Measurements from ENCODE around the gene CCDC127.

CCDC127 gene

GRCh38 chr5:188488-189481 lies 29.2 kb downstream of the CCDC127 start:
- peak; percentile 71 for DNase-seq

DNA sequence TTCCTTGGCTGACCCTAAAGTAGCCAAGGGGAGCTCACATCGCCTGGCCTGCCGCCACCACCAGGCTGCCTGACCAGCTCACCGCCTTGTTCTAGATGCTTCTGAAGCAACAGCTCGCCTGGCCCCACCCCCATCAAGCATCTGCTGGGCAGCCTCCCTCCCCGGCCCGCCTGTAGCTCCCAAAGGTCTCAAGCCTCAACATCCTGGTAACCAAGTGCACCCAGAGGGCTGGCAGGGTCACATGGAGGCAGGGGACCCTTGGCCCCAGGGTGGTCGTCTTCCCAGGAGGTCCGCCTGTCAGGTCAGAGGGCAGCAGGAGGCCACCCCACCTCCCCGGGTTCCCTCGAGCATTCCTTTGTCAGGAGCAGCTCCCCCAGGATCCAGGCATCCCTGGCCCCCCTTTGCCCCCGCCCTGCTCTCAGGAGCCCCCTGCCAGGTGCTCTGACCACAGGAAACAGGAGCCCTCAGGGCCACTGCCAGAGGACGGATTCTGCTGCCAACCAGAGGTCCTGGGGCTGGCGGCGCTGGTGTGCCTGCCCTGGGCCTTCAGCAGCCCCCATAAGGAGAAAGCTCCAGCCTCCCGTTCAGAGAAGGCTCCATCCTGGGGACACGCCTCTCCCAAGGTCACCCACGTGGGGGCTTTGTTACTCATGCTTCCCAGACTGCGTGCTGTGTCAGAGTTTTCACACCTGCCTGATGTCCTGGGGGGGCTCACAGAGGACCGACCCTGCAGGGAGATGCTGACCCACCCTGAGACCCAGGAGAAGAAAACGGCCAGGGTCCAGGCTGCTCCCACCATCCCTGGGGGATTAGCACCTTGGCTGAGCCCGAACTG lies 30.1 kb downstream of the CCDC127 start:
- no peak for DNase-seq

DNA sequence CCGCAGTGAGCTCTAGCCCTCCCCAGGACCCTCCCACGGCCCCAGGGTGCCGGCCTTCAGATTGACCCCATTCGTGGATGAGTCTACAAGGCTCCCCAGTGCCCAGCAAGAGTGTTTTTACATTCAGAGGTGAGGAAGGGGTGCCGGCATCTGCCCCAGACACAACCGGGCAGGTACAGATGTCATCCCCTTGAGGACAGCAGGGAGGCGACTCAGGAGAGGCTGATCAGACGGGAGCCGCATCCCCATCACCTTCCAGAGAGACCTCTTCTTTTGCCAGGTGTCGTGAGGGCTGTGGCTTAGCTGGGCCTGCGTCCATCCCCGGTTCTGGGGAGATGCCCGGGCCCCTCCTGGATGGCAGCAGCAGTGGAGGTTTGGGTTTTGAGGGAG lies 30.9 kb downstream of the CCDC127 start:
- no peak for DNase-seq

DNA sequence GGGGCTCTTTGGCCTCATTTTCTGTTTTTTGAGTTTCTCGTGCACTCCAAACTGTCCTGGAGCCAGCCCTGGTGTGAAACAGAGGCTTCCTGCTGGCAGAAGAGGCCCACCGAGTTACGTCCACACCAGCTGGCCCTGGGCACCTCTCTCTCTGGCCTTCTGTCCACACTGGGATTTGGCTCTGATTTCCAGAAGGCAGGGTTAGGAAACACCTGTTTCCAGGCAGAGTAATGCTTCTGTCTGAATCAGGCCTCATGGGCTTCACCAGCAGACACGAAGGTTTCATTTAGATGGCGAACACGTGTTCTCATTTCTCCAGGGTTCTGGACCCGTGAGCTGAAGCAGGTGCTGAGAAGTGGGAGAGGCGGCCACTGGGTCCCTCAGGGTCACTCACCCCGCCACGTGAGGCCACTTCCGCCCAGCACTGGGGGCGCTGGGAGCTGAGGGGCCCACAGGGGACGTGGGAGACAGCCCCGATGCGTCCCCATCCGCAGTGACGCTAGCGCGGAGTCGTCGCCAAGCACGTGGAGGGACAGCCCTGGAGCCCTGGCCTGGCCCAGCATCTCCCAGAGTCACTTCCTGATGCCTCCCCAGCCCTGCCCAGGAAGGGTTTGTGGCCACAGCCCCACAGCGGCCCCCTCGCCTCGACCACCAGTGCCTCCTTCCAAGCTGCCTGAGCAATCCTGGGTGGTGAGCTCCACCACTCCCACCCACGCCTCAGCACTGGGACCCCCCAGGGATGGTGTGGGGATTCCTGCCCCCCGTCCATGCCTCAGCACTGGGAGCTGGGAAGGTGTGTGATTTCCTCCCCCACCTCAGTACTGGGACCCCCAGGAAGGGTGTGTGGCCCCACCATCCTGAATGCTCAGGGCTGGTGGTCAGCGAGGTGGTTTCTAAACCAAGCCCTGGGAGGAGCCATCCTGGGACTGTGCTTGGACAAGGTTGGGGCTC lies 31.6 kb downstream of the CCDC127 start:
- DNase-seq: no peak

DNA sequence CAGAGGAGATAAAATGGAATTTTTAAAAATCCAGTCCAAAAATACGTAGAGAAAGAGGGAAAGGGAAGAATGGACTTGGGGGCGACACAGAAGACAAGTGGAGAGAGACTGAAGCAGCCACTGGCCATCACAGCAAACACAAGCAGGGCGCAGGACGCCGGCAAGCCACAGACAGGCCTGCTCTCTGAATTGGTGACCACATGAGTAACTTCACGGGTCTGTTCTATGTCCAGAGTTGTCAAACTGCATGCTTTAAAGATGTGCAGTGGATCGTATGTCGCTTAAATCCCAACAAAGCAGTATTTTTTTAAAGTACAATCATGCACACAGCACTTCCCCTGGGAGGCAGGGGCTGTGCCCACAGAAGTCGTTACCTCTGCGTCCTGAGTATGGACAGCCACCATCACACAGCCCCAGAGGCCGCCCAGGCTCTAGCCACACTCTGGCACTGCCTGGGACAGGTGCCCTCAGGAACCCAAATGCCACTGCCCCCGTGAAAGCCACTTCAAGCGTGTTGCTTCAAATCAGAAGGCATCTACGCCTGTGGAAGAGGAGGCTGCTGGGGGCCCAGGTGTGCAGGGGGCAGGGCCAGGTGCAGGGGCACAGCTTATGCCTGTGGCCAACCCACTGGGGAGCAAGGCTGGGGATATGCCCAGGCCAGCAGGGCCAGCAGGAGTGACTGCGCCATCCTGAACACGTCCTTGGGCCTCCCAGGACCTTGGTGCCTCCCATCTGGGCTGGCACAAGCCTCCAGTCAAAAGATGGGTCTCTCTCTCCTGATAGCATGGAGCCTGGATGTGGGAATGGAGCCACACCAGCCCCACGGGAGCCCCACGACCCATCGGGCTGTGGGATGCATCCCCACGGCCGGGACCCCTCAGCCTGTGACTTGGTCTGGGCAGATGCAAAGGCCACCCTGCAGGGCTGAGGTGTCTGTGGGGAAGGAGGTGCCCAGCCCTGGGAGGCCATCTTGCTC lies 32.6 kb downstream of the CCDC127 start:
- DNase-seq: no peak

- DNase-seq: no peak
Observed at GRCh38 chr5:184471-184870, 33.5 kb downstream of the CCDC127 start.

DNA sequence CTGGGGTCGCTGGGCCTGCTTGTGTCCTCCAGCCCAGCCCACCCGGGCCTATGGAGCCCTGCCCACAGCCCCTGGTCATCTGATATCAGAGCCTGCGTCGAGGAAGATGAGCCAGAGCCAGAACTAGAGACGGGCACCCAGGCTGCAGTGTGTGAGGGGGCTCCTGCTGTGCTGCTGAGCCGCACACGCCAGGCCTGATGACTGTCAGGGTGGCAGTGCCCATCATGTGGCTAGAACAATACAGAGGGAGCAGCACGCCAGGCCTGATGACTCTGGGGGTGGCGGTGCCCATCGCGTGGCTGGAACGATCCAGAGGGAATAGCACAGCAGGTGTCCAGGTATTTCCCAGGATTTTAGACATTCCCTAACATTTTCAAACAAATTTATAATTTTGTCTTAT lies 35.8 kb downstream of the CCDC127 start:
- no peak for DNase-seq

DNA sequence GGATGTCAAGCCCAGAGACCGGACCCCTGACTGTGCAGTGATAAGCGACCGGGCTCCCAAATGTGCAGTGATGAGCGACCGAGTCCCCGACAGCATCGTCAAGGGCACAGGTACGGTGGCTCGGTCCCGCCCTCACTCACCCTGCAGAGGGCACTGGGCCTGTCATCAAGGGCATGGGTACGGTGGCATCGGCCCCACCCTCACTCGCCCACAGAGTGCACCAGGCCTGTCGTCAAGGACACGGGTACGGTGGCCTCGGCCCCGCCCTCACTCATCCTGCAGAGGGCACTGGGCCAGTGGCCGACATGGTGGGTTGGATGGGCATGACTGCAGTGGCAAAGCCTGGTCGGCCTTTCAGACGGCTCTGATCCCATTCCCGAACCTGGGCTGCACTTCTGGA lies 36.4 kb downstream of the CCDC127 start:
- no peak for DNase-seq

- no peak for DNase-seq
Observed at GRCh38 chr5:181160-181559, 36.8 kb downstream of the CCDC127 start.

DNA sequence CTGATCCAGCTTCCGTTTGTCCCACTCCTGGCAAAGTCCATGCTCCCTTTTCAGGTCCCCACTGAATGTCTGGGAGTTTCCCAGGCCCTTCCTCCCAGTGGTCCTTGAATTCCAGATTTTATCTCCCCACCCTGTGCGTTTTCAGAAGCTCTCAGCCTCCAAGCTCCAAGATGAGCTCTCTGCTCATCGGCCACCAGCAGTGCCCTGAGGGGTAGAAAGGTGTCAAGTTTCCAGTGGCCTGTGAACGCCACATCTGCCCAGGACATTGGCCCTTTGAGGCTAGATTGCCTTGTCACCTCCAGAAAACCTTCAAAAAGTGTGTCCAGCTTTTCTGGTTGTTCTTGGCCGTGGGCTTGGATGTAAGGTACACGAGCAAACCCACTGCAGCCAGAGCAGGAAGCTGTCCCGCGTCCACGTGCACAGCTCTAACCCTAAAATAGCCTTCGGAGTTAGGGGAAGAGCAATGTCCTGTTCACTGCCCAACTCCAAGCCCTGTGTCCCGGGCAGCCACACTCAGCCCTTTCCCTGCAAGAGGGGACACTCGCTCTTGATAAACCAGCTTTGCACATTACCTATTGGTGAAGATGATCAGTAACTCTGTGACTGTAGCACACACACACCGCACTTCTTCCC lies 37.6 kb downstream of the CCDC127 start:
- no peak for DNase-seq

DNA sequence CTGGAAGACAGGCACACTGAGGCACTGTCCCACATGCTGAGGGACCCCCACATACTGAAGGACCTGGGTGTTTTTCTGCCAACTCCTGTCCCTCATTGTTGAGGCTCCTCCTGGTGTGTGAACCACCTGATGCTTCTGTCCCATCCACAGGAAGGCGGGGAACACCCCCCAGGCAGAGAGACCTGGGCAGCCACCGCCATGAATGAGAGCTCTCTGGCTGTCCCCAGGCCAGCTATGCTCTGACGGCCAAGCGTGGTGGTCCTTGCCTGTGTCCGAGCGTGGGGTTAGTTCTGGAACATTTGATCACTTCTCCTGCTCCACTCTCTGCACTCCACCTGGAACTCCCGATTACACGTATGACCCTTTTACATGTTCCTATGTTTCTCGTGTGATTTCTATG lies 38.6 kb downstream of the CCDC127 start:
- no peak for DNase-seq

- no peak for DNase-seq
Observed at GRCh38 chr5:178110-178509, 39.8 kb downstream of the CCDC127 start.

DNA sequence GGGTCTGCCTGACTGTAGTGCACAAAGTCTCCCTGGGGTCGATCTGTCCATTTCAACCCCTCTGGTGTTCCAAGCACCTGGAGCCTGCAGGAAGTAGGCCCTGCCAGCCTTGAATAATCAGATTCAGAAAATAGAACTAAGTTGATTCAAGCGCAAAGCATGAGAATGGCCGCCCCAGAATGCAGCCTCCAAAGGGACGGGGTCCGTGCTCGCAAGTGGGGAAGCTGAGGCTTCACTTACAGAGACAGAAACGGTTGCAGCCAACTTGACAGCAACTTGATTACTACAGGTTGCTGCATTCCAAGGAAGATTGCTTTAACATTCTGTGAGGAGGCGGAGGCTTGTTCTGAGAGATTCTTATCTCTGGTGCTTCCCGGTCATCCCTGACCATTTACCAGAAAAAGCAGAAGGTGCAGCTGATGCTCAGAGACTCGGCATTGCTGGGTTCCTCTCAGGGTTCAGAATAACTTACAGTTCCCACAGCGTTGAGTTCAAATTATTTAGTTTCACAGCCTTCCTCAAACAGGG lies 41.6 kb downstream of the CCDC127 start:
- DNase-seq: no peak

DNA sequence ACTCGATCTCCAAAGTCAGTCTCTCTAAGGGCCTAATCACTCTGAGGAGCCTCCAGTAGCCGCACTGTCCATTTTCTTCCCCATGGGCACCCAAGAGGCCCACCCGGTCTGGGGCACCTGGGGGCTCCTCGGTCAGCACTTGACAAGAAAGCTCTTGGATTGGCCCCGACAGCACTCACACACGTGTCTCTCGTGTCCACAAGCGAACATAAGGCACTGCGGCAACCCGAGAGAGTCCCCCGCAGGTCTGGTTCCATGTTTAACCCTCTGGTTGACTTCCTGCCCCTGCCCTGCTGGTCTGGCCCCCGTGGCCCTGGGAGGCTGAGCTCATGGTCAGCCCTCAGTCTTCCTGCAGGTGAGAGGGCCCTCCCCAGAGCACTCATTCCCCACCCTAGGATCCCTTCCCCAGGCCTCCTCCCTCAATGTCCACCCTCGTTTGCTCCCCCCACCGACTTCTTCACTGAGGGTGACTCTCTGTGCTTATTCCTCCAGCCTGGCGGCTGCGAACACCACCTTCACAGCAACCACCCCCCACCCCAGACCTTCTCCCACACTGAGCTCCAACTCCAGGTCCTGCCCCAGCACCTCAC lies 43.0 kb downstream of the CCDC127 start:
- DNase-seq: no peak

- DNase-seq: no peak
Observed at GRCh38 chr5:174291-174600, 43.7 kb downstream of the CCDC127 start.

- no peak for DNase-seq
Observed at GRCh38 chr5:173392-174290, 44.3 kb downstream of the CCDC127 start.

GRCh38 chr5:172841-173251 lies 45.1 kb downstream of the CCDC127 start:
- no peak for DNase-seq

DNA sequence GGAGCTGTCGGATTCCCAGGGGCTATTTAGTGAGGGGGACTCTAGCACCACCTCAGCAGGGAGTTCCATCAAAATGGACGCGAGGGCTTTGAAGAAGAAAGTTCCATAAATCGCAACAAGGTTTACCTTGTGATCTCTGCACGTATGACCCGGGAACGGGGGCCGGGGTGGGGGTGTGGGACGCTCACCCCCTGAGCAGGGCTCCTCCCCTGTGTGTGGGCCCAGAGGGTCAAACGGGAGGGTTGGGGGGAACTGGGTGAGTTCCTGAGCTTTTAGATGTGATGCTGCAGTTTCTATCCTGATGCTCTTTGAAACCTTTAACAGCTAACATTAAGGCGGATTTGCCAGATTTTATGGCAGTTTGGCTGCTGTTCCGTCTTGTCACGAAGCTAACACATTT lies 45.5 kb downstream of the CCDC127 start:
- DNase-seq: no peak

GRCh38 chr5:171801-172331 lies 46.1 kb downstream of the CCDC127 start:
- DNase-seq: no peak
